ENCODE data around the gene CALR. TPM values are rescaled to one million over a fixed set of nuclear protein-coding genes. Genes with fewer than 3 reads are reported as not detected.
A peak's percentile ranks its signal among the peaks of the same experiment; 100 is the strongest.
"Not testable (repeated sequence)": the region's sequence is repeated elsewhere in the genome, so short reads cannot be mapped to it uniquely, and the experiment has no call there.

Gene CALR
- 936 and 958 TPM in 2 replicates for total RNA-seq

DNA sequence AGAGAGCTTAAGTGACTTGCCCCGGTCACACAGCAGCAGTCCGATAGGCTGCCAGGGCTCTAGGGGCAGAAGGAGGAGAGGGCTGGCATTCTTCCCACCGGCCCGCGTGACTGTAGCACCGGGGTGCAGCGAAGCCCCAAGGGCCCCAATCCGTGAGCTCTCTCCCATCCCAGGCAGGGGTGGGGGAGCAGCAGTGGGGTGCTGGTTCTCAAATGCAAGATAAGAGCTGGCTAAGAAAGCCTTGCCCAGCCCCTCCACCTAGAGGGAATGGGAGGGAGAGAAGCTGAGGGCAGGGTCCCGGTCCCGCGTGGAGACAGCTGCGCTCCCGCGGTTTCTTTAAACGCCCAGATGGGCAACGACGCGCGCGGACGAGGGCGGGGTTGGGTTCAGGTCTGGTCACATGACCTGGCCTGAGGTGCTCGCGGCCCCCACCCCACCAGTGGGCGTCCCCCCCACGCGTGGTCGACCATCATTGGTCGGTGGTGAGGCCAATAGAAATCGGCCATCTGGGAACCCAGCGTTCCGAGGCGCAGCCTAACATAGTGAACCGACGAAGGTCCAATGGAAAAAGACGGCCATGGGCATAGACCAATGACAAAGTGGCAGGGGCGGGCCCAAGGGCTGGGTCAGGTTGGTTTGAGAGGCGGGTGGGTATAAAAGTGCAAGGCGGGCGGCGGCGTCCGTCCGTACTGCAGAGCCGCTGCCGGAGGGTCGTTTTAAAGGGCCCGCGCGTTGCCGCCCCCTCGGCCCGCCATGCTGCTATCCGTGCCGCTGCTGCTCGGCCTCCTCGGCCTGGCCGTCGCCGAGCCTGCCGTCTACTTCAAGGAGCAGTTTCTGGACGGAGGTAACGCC is at the start of gene CALR:
Gene CALR (plus strand): TSS at position 683 of the 852 bp plus-strand sequence. CDS start 71 bp downstream, at position 754.
- DNase-seq (ENCODE audit: low read depth): peak; percentile 92
- Histone ChIP-seq H3K4me3 (ENCODE audit: low read depth, low read length) (peak within 1 kb of the TSS; percentile 93), H3K36me3 (ENCODE audit: control insufficient read depth, insufficient read depth, low read length) (peaks cover 3% of the 10 kb centered on the region), H3K27me3 (ENCODE audit: control insufficient read depth, insufficient read depth, low read length) (no peaks in the 10 kb centered on the region)
- TF ChIP-seq CTCF (IDR thresholded peaks at IDR 0.05; ENCODE audit: insufficient read depth, low read length, poor library complexity, severe bottlenecking): no peak

DNA sequence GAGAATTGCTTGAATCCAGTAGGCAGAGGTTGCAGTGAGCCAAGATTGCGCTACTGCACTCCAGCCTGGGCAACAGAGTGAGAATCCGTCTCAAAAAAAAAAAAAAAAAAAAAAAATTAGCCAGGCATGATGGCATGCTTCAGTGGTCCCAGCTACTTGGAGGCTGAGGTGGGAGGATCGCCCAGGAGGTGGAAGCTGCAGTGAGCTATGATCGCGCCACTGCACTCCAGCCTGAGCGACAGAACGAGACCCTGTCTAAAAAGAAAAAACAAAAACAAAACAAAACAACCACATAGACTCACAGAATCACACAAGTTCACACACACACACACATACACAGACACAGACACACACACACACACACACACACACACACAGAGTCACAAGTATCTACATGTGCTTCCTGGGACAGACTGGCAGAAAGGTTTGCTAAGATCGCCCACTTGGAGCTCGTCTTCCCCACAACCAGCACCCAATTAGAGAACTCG is 48.1 kb upstream of the CALR start:
- not testable (repeated sequence) for H3K4me3 ChIP-seq (ENCODE audit: low read depth, low read length); DNase-seq (ENCODE audit: low read depth); H3K36me3 ChIP-seq (ENCODE audit: control insufficient read depth, insufficient read depth, low read length)
- H3K27me3 ChIP-seq (ENCODE audit: control insufficient read depth, insufficient read depth, low read length): peaks cover 21% of the 10 kb centered on the region

- peaks cover 14% of the 10 kb centered on the region for H3K27me3 ChIP-seq (ENCODE audit: control insufficient read depth, insufficient read depth, low read length)
- H3K4me3 ChIP-seq (ENCODE audit: low read depth, low read length): peak within 1 kb of the TSS; percentile 95
- peak; percentile 96 for DNase-seq (ENCODE audit: low read depth)
- no peaks in the 10 kb centered on the region for H3K36me3 ChIP-seq (ENCODE audit: control insufficient read depth, insufficient read depth, low read length)
- TF ChIP-seq CTCF (IDR thresholded peaks at IDR 0.05; ENCODE audit: insufficient read depth, low read length, poor library complexity, severe bottlenecking): no peak
Observed at GRCh38 chr19:12890787-12891552, 47.4 kb upstream of the CALR start, which contains the start of gene GCDH. TSS of gene GCDH (plus strand) at chr19:12891160. CDS start at chr19:12891305, 145 bp downstream.

DNA sequence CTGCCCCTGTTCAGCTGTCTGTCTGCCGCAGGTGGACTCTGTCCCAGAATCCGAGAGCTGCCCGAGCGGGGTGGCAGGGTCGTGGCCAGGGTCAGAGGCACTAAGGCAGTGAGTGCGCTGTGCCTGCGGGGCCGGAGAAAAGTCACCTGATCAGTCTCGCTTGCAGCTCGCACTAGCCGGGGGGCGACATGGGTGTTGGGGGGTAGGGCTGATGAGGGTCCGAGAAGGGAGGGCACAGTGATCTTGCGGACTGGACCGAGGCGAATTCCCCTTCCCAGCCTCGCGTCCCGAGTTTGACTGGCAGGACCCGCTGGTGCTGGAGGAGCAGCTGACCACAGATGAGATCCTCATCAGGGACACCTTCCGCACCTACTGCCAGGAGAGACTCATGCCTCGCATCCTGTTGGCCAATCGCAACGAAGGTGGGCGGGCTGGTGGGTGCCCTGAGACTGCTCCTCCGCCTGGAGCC is 46.8 kb upstream of the CALR start:
- H3K27me3 ChIP-seq (ENCODE audit: control insufficient read depth, insufficient read depth, low read length): peaks cover 11% of the 10 kb centered on the region
- H3K4me3 ChIP-seq (ENCODE audit: low read depth, low read length): peak overlapping the region; percentile 95
- TF ChIP-seq CTCF (IDR thresholded peaks at IDR 0.05; ENCODE audit: insufficient read depth, low read length, poor library complexity, severe bottlenecking): no peak
- H3K36me3 ChIP-seq (ENCODE audit: control insufficient read depth, insufficient read depth, low read length): no peaks in the 10 kb centered on the region
- DNase-seq (ENCODE audit: low read depth): no peak

- Histone ChIP-seq H3K36me3 (ENCODE audit: control insufficient read depth, insufficient read depth, low read length) (no peaks in the 10 kb centered on the region), H3K4me3 (ENCODE audit: low read depth, low read length) (no peak overlapping the region)
- TF ChIP-seq CTCF (IDR thresholded peaks at IDR 0.05; ENCODE audit: insufficient read depth, low read length, poor library complexity, severe bottlenecking): no peak
Observed at GRCh38 chr19:12893582-12893981, 44.8 kb upstream of the CALR start.

DNA sequence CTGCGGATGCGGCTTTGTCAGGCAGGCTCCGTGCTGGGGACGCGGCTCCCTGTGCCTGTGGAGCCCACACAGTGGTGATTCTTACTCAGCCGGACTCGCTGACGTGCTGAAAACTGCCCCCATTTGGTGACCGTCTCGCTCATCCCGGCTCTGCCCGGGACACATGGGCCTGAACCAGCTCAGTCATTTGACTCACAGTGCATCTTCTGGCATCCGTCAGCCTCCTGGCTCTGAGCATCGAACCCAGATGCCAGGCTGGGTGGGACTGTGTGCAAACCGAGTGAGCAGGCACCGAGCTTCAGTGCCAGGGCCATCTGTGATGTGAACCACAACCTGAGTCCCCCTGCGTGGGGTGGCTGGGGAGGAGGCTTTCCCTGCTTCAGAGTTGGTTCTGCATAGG is 41.9 kb upstream of the CALR start:
- H3K4me3 ChIP-seq (ENCODE audit: low read depth, low read length): no peak overlapping the region
- no peak for DNase-seq (ENCODE audit: low read depth)
- no peaks in the 10 kb centered on the region for H3K36me3 ChIP-seq (ENCODE audit: control insufficient read depth, insufficient read depth, low read length)
- H3K27me3 ChIP-seq (ENCODE audit: control insufficient read depth, insufficient read depth, low read length): no peaks in the 10 kb centered on the region
- TF ChIP-seq CTCF (IDR thresholded peaks at IDR 0.05; ENCODE audit: insufficient read depth, low read length, poor library complexity, severe bottlenecking): no peak

More at GRCh38 chr19:12893582-12893981, 44.8 kb upstream of the CALR start:
- DNase-seq (ENCODE audit: low read depth): no peak
- H3K27me3 ChIP-seq (ENCODE audit: control insufficient read depth, insufficient read depth, low read length): no peaks in the 10 kb centered on the region
